ENCODE results near the gene EIF1.

EIF1 gene

DNA sequence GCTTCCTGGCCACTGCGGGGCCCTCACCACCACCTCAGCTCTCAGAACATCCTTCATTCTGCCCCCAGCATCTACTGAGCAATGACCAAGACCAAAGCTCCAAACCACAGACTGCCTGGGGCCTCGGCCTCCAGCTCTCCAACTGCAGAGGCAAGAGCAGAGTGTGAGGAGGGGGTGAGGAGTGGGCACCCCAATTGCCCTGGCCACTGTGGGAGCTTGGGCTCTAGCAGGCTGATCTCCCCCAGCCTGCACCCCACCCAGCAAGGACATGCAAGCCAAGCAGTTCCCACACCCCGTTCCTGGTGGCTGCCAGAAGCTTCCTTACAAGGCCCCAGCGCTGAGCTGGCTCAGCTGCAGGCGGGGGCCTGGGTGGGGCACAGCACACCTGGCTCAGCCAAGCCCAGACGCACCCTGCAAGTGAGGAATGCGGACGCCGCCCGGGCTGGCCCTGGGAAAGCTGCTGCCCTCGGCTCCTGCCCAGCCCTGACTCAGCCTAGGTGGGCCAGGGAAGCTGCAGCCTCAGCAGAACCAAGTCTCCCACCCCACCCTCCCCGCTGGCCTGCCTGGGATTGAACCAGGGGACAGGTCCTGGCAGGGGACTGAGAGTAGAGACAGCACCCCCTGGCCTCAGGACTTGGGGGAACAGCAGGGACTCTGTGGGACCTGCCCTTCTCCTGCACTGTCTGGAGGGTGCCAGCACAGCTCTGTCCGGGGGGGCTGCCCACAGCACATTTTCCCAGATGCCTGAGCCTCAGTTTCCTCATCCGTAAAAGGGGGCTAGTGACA lies 34.6 kb upstream of the EIF1 start:
- no peaks in the 10 kb centered on the region for H3K9me2 ChIP-seq (replicated peaks; ENCODE audit: insufficient read depth, low read length)
- TF ChIP-seq EZH2 (optimal IDR thresholded peaks at IDR 0.05; ENCODE audit: low read depth, low read length), result no peak
- TF ChIP-seq, protein P1, sequence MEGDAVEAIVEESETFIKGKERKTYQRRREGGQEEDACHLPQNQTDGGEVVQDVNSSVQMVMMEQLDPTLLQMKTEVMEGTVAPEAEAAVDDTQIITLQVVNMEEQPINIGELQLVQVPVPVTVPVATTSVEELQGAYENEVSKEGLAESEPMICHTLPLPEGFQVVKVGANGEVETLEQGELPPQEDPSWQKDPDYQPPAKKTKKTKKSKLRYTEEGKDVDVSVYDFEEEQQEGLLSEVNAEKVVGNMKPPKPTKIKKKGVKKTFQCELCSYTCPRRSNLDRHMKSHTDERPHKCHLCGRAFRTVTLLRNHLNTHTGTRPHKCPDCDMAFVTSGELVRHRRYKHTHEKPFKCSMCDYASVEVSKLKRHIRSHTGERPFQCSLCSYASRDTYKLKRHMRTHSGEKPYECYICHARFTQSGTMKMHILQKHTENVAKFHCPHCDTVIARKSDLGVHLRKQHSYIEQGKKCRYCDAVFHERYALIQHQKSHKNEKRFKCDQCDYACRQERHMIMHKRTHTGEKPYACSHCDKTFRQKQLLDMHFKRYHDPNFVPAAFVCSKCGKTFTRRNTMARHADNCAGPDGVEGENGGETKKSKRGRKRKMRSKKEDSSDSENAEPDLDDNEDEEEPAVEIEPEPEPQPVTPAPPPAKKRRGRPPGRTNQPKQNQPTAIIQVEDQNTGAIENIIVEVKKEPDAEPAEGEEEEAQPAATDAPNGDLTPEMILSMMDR (IDR thresholded peaks at IDR 0.05; ENCODE audit: low read length), result no peak
- no peak for TF ChIP-seq EZH2phosphoT487 (IDR thresholded peaks at IDR 0.05; ENCODE audit: low read length)
- no peaks in the 10 kb centered on the region for H3K9me3 ChIP-seq (replicated peaks; ENCODE audit: insufficient read depth, low read length)
- H3K9ac ChIP-seq (ENCODE audit: low read length), result no peak overlapping the region
- H3K36me3 ChIP-seq (replicated peaks; ENCODE audit: insufficient read depth, low read length), result no peaks in the 10 kb centered on the region
- no peak overlapping the region for H2AFZ ChIP-seq (ENCODE audit: low read length)
- DNase-seq, result no peak
- H3K4me1 ChIP-seq (ENCODE audit: low read length), result peaks cover 7% of the 10 kb centered on the region; the same call in 1 of the 2 replicates
- no peaks in the 10 kb centered on the region for H4K20me1 ChIP-seq (ENCODE audit: insufficient read depth, low read length)
- H3K27ac ChIP-seq (ENCODE audit: low read length), result no peak overlapping the region
- H3K79me2 ChIP-seq (ENCODE audit: low read length), result no peaks in the 10 kb centered on the region
- H3K4me3 ChIP-seq (ENCODE audit: low read length), result no peak overlapping the region
- H3F3A ChIP-seq (ENCODE audit: insufficient read depth, low read length), result no peaks in the 10 kb centered on the region
- no peaks in the 10 kb centered on the region for H3K27me3 ChIP-seq (replicated peaks; ENCODE audit: insufficient read depth, low read length)
- no peak overlapping the region for H3K4me2 ChIP-seq (ENCODE audit: low read depth, low read length)

DNA sequence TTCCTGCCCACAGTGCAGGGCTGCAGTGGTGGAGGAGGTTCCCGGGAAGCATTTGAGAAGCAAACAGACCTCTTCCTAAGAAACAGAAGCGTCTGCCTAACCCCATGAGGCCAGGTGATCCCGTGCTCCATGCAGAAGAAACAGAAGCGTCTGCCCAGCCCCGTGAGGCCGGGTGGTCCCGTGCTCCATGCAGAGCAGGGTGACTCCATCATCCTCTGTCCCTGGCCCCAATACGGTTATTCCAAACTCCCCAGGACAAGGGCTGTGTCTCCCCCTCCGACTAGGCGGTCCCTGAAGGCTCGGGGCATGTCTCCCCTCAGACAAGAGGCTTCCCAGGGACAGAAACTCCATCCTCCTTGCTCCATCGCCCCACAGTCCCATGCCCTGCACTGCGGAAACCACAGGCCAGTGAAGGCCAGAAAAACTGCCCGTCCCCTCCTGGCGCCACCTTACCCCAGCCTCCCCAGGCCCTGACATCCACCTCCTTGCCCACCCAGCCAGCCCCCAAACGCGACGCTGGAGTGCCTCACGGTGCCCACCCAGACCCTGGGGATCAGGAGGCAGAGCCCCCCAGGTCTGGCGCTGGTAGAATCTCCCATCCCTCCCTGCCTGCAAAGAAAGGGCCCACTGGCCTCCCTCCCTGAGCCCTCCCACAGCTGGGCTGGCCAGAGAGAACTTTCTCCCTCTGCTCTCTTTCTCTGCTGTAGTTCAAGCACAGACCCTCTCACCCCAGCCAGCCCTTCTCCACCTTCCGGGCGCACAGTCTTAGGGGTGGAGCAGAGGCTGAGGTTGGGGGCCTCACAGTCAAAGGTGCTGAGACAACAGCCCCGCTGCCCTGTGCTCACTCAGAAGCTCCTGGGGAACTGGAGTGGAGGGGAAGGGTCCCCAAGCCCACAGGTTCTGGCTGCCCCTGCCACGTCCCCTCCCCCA lies 33.7 kb upstream of the EIF1 start:
- Histone ChIP-seq H3K4me2 (ENCODE audit: low read depth, low read length) (no peak overlapping the region), H3K4me1 (ENCODE audit: low read length) (peaks cover 7% of the 10 kb centered on the region; the same call in 1 of the 2 replicates), H3K27ac (ENCODE audit: low read length) (no peak overlapping the region)

DNA sequence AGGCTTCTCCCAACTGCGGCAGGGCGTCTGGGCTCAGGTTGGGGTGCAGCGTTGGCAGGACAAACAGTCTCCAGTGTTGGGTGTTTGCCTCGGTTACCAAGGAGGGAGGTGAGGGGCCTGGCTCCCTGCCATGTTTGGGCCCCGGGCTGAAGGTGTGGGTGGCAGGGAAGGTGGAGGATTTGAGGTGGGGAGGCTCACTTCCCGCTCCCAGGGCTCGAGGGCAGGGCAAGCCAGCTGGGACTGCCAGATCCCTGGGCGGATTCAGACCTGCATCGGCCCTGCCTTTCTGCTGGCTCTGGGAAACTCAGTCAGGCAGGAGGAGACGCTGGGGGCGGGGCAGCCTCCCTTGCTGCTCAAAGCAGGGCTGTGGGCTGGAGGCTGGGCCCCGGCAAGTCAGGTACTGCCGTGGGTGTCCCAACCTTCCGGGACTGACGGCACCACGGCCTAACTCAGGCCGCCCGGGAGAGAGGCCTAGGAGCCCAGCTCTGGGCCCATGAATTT lies 33.0 kb upstream of the EIF1 start:
- Histone ChIP-seq H3K4me2 (ENCODE audit: low read depth, low read length) (no peak overlapping the region), H2AFZ (ENCODE audit: low read length) (no peak overlapping the region), H3K9me3 (replicated peaks; ENCODE audit: insufficient read depth, low read length) (no peaks in the 10 kb centered on the region), H4K20me1 (ENCODE audit: insufficient read depth, low read length) (no peaks in the 10 kb centered on the region), H3K9me2 (replicated peaks; ENCODE audit: insufficient read depth, low read length) (no peaks in the 10 kb centered on the region), H3K36me3 (replicated peaks; ENCODE audit: insufficient read depth, low read length) (no peaks in the 10 kb centered on the region), H3K27me3 (replicated peaks; ENCODE audit: insufficient read depth, low read length) (no peaks in the 10 kb centered on the region), H3K9ac (ENCODE audit: low read length) (no peak overlapping the region), H3K79me2 (ENCODE audit: low read length) (no peaks in the 10 kb centered on the region), H3K4me1 (ENCODE audit: low read length) (peaks cover 7% of the 10 kb centered on the region; the same call in 1 of the 2 replicates), H3K27ac (ENCODE audit: low read length) (no peak overlapping the region), H3K4me3 (ENCODE audit: low read length) (no peak overlapping the region), H3F3A (ENCODE audit: insufficient read depth, low read length) (no peaks in the 10 kb centered on the region)
- DNase-seq, result no peak
- TF ChIP-seq EZH2 (optimal IDR thresholded peaks at IDR 0.05; ENCODE audit: low read depth, low read length) (no peak), EZH2phosphoT487 (IDR thresholded peaks at IDR 0.05; ENCODE audit: low read length) (no peak)
- TF ChIP-seq, protein P1 (IDR thresholded peaks at IDR 0.05; ENCODE audit: low read length), result no peak

More for the DNA sequence above, 33.7 kb upstream of the EIF1 start:
- Histone ChIP-seq H4K20me1 (ENCODE audit: insufficient read depth, low read length) (no peaks in the 10 kb centered on the region), H3K27me3 (replicated peaks; ENCODE audit: insufficient read depth, low read length) (no peaks in the 10 kb centered on the region), H3K36me3 (replicated peaks; ENCODE audit: insufficient read depth, low read length) (no peaks in the 10 kb centered on the region), H3K9ac (ENCODE audit: low read length) (no peak overlapping the region), H3K9me3 (replicated peaks; ENCODE audit: insufficient read depth, low read length) (no peaks in the 10 kb centered on the region), H3K4me3 (ENCODE audit: low read length) (no peak overlapping the region), H3K79me2 (ENCODE audit: low read length) (no peaks in the 10 kb centered on the region), H3K9me2 (replicated peaks; ENCODE audit: insufficient read depth, low read length) (no peaks in the 10 kb centered on the region), H3F3A (ENCODE audit: insufficient read depth, low read length) (no peaks in the 10 kb centered on the region), H2AFZ (ENCODE audit: low read length) (no peak overlapping the region)
- TF ChIP-seq EZH2phosphoT487 (IDR thresholded peaks at IDR 0.05; ENCODE audit: low read length) (no peak), EZH2 (optimal IDR thresholded peaks at IDR 0.05; ENCODE audit: low read depth, low read length) (no peak)
- TF ChIP-seq, protein P1 (IDR thresholded peaks at IDR 0.05; ENCODE audit: low read length), result no peak
- DNase-seq, result no peak
